Measurements from ENCODE around the gene SARS1. TPM values are rescaled to one million over a fixed set of nuclear protein-coding genes. Genes with fewer than 3 reads are reported as not detected.

The SARS1 gene
- total and polyA plus RNA-seq, 2 donors (not counting 1 experiment from before 2014, with no cell fraction given): 59.1 to 115 TPM

GRCh38 chr1:109225308-109225707, 11.6 kb downstream of the SARS1 start:
- Histone ChIP-seq H4K20me1 (ENCODE audit: control insufficient read depth, insufficient read depth, low read length, poor library complexity, severe bottlenecking) (peaks cover 76% of the 10 kb centered on the region), H3K79me2 (ENCODE audit: control insufficient read depth, insufficient read depth, low read length) (peaks cover 67% of the 10 kb centered on the region), H3K4me3 (ENCODE audit: control extremely low read depth in 1 of 5, extremely low read depth in 1 of 5, insufficient read depth in 1 of 5, low read depth in 2 of 5, low read length in 4 of 5) (no peak overlapping the region), H3K27me3 (replicated peaks in 1 of 4; ENCODE audit: control extremely low read depth in 1 of 4, control insufficient read depth in 3 of 4, insufficient read depth in 4 of 4, low read length in 3 of 4) (no peaks in the 10 kb centered on the region), H3K4me1 (ENCODE audit: control insufficient read depth in 2 of 2, insufficient read depth in 2 of 2, low read length in 2 of 2) (no peaks in the 10 kb centered on the region), H3K9ac (ENCODE audit: low read length) (no peak overlapping the region), H3K9me3 (ENCODE audit: control extremely low read depth in 1 of 3, control insufficient read depth in 2 of 3, insufficient read depth in 1 of 3, low read length in 2 of 3) (no peaks in the 10 kb centered on the region), H3K36me3 (replicated peaks in 1 of 2; ENCODE audit: control extremely low read depth in 1 of 2, control insufficient read depth in 1 of 2, extremely low read depth in 1 of 2, insufficient read depth in 2 of 2, low read length in 1 of 2) (peaks cover 10 to 45% of the 10 kb centered on the region in 2 experiments), H3K4me2 (replicated peaks; ENCODE audit: low read depth, low read length, poor library complexity, severe bottlenecking) (no peak overlapping the region), H3K27ac (ENCODE audit: low read length in 2 of 2) (no peak overlapping the region), H2AFZ (ENCODE audit: insufficient read depth, low read depth, low read length, poor library complexity, severe bottlenecking) (no peak overlapping the region)
- H3K27me3 Mint-ChIP-seq: no peaks in the 10 kb centered on the region
- no CpG with 5 or more reads among the region's 3 CpGs for WGBS (ENCODE audit: insufficient coverage)
- POLR2A ChIA-PET: no interaction called here
- intact Hi-C loops (cut with micrococcal nuclease): no loop called here
- H3K9me3 Mint-ChIP-seq (ENCODE audit: insufficient read depth): no peaks in the 10 kb centered on the region
- DNase-seq: no peak
- H3K4me1 Mint-ChIP-seq: peaks cover 14% of the 10 kb centered on the region
- no peak overlapping the region for H3K27ac Mint-ChIP-seq
- TF ChIP-seq CTCF (IDR thresholded peaks at IDR 0.05) (no peak), EZH2 (IDR thresholded peaks at IDR 0.05; ENCODE audit: borderline replicate concordance, insufficient read depth, low read depth, low read length, poor library complexity, severe bottlenecking) (no peak)
- ATAC-seq (ENCODE audit: low read depth): no peak
- H3K4me3 Mint-ChIP-seq: no peak overlapping the region
- CTCF ChIA-PET: no interaction called here

DNA sequence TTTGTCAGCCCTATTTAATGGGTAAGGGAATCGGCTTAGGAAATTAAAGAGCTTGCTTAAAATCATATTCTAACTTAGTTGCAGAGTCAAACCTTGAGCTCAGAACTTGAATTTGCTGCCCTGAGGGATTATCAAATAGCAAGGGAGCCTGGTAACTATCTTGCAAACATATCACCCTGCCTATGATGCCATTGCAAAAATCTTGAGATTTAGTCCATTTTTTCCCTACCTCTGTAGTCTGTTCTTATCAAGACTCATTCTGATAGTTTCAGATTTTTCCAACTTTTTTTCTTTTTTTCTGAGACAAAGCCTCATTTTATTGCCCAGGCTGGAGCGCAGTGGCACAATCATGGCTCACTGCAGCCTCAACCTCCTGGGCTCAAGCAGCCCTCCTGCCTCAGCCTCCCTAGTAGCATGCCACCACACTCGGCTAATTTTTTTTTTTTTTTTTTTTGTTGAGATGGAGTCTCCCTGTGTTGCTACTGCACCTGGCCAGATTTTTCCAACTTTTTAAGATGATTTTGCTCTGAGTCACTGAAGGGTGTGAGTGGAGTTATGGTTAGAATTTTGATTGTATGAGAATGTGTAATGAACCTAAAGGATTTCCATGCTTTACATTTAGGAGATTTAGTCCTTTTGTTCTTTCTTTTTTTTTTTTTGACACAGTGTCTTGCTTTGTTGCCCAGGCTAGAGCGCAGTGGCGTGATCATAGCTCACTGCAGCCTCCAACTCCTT, 12.2 kb downstream of the SARS1 start:
- Mint-ChIP-seq H3K27ac (no peak overlapping the region), H3K4me3 (no peak overlapping the region), H3K4me1 (peaks cover 12% of the 10 kb centered on the region), H3K9me3 (ENCODE audit: insufficient read depth) (no peaks in the 10 kb centered on the region), H3K27me3 (no peaks in the 10 kb centered on the region)
- ATAC-seq (ENCODE audit: low read depth) (no peak), DNase-seq (no peak)
- POLR2A ChIA-PET: no interaction called here
- Histone ChIP-seq H3K4me2 (replicated peaks; ENCODE audit: low read depth, low read length, poor library complexity, severe bottlenecking) (no peak overlapping the region), H3K9me3 (ENCODE audit: control extremely low read depth in 1 of 3, control insufficient read depth in 2 of 3, insufficient read depth in 1 of 3, low read length in 2 of 3) (no peaks in the 10 kb centered on the region), H3K9ac (ENCODE audit: low read length) (no peak overlapping the region), H3K27me3 (replicated peaks in 1 of 4; ENCODE audit: control extremely low read depth in 1 of 4, control insufficient read depth in 3 of 4, insufficient read depth in 4 of 4, low read length in 3 of 4) (no peaks in the 10 kb centered on the region), H3K27ac (ENCODE audit: low read length in 2 of 2) (no peak overlapping the region), H3K4me1 (ENCODE audit: control insufficient read depth in 2 of 2, insufficient read depth in 2 of 2, low read length in 2 of 2) (no peaks in the 10 kb centered on the region), H3K4me3 (ENCODE audit: control extremely low read depth in 1 of 5, extremely low read depth in 1 of 5, insufficient read depth in 1 of 5, low read depth in 2 of 5, low read length in 4 of 5) (no peak overlapping the region), H2AFZ (ENCODE audit: insufficient read depth, low read depth, low read length, poor library complexity, severe bottlenecking) (no peak overlapping the region), H3K79me2 (ENCODE audit: control insufficient read depth, insufficient read depth, low read length) (peaks cover 62% of the 10 kb centered on the region), H4K20me1 (ENCODE audit: control insufficient read depth, insufficient read depth, low read length, poor library complexity, severe bottlenecking) (peaks cover 75% of the 10 kb centered on the region), H3K36me3 (replicated peaks in 1 of 2; ENCODE audit: control extremely low read depth in 1 of 2, control insufficient read depth in 1 of 2, extremely low read depth in 1 of 2, insufficient read depth in 2 of 2, low read length in 1 of 2) (peaks cover 10 to 51% of the 10 kb centered on the region in 2 experiments)
- CTCF ChIA-PET: no interaction called here
- TF ChIP-seq CTCF (IDR thresholded peaks at IDR 0.05): no peak
- no peak for TF ChIP-seq EZH2 (IDR thresholded peaks at IDR 0.05; ENCODE audit: borderline replicate concordance, insufficient read depth, low read depth, low read length, poor library complexity, severe bottlenecking)
- 94% methylated on average over 3 of the region's 5 CpGs for WGBS (ENCODE audit: insufficient coverage)
- intact Hi-C loops (cut with micrococcal nuclease): no loop called here

Measured in B cell (primary cell).